HUES48 (cell line): Measurements from ENCODE around the gene LMO4.

Source experiments
- H3K27ac ChIP-seq: one replicate; pipeline ENCODE4 v1.7.0; 2013; ENCODE audit warnings: low read depth, low read length, inconsistent platforms
- H3K27me3 ChIP-seq: 2 replicates; pipeline ENCODE4 v1.6.1; 2013; ENCODE audit warnings: mild to moderate bottlenecking, low read length; ENCODE audit not compliant: control insufficient read depth, insufficient read depth
- H3K36me3 ChIP-seq: 2 replicates; pipeline ENCODE4 v1.6.1; 2013; ENCODE audit warnings: low read length; ENCODE audit not compliant: control insufficient read depth, insufficient read depth
- H3K4me1 ChIP-seq: 2 replicates; pipeline ENCODE4 v1.6.1; 2013; ENCODE audit warnings: mild to moderate bottlenecking, low read length; ENCODE audit not compliant: control insufficient read depth, insufficient read depth
- H3K4me3 ChIP-seq: 2 replicates; pipeline ENCODE4 v1.5.1; 2013; ENCODE audit warnings: mild to moderate bottlenecking, low read depth, low read length
- H3K9ac ChIP-seq: 2 replicates; pipeline ENCODE4 v1.6.1; 2013; ENCODE audit warnings: mild to moderate bottlenecking, low read depth, low read length, moderate library complexity
- H3K9me3 ChIP-seq: 2 replicates; pipeline ENCODE4 v1.6.1; 2013; ENCODE audit warnings: low read length; ENCODE audit not compliant: control insufficient read depth, insufficient read depth

Gene LMO4

GRCh38 chr1:87328272-87329050 is at the start of gene LMO4:
LMO4 (plus strand) TSS chr1:87328880; CDS start chr1:87332016, 3,136 bp downstream.
- Histone ChIP-seq H3K4me3 (peak within 1 kb of the TSS; percentile 75), H3K9me3 (no peaks in the 10 kb centered on the region), H3K27ac (peak within 1 kb of the TSS; percentile 95)

GRCh38 chr1:87279536-87279875 is 49.2 kb upstream of the LMO4 start:
- H3K27ac ChIP-seq, result no peak overlapping the region
- H3K9me3 ChIP-seq, result no peaks in the 10 kb centered on the region
- H3K27me3 ChIP-seq, result no peaks in the 10 kb centered on the region
- H3K4me3 ChIP-seq, result no peak overlapping the region
- H3K9ac ChIP-seq, result no peak overlapping the region
- 0 out of 2 replicates have a peak, but pooled peaks cover 5% of the 10 kb centered on the region for H3K4me1 ChIP-seq
- H3K36me3 ChIP-seq, result no peaks in the 10 kb centered on the region

More at GRCh38 chr1:87328272-87329050, at the start of gene LMO4:
- Histone ChIP-seq H3K36me3 (peaks cover 15% of the 10 kb centered on the region), H3K27me3 (no peaks in the 10 kb centered on the region), H3K9ac (peak within 1 kb of the TSS; percentile 75), H3K4me1 (peaks cover 29% of the 10 kb centered on the region)

- no peaks in the 10 kb centered on the region for H3K9me3 ChIP-seq
- H3K4me1 ChIP-seq, result no peaks in the 10 kb centered on the region
- no peaks in the 10 kb centered on the region for H3K27me3 ChIP-seq
- H3K4me3 ChIP-seq, result no peak overlapping the region
- no peak overlapping the region for H3K27ac ChIP-seq
- H3K36me3 ChIP-seq, result no peaks in the 10 kb centered on the region
- no peak overlapping the region for H3K9ac ChIP-seq
Measured at GRCh38 chr1:87279966-87280535, 48.6 kb upstream of the LMO4 start.

DNA sequence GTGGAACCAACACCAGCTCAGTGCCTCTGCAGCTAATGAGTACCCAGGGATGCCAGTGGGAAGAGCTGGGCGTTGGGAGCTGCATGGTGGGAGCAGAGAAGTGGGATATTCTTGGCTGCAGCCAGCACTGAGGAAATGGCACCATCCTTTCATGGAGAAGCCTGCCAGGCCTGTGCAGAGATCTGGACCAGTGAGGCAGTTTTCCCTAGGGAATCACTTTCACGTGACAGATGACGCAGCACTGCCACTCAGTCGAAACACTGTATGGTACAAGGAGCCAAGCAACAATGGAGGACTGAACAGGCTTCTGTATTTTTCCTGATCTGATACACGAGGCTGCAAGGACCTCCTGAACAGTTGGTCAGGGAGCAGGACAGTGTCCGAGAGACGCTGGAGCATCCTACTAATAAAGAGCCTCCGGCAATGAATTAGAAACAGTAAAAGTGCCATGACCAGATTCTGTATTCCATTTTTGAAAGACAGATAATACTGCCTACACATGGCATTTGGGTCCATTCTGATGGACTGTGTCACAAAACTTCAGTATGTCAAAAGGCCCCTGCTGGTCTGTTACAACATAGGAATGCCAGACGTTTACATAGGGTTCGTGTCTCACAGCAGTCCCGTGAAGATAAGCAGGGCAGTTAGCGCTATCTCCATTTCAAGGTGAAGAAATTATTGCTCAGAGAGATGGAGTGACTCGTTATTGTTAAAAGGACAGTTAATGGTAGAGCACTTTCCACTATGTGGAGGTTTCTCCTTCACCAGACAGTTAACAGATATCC is 44.0 kb upstream of the LMO4 start:
- H3K9me3 ChIP-seq, result no peaks in the 10 kb centered on the region
- H3K36me3 ChIP-seq, result no peaks in the 10 kb centered on the region
- H3K27ac ChIP-seq, result no peak overlapping the region
- no peaks in the 10 kb centered on the region for H3K4me1 ChIP-seq
- H3K4me3 ChIP-seq, result no peak overlapping the region
- no peaks in the 10 kb centered on the region for H3K27me3 ChIP-seq
- H3K9ac ChIP-seq, result no peak overlapping the region

- H3K27ac ChIP-seq, result no peak overlapping the region
- no peak overlapping the region for H3K9ac ChIP-seq
- no peaks in the 10 kb centered on the region for H3K36me3 ChIP-seq
- no peaks in the 10 kb centered on the region for H3K9me3 ChIP-seq
- peaks cover 16% of the 10 kb centered on the region for H3K4me1 ChIP-seq
- H3K4me3 ChIP-seq, result no peak overlapping the region
- H3K27me3 ChIP-seq, result no peaks in the 10 kb centered on the region
Measured at GRCh38 chr1:87291107-87291506, 37.6 kb upstream of the LMO4 start.

GRCh38 chr1:87292684-87293493 is 35.8 kb upstream of the LMO4 start:
- no peak overlapping the region for H3K4me3 ChIP-seq
- no peaks in the 10 kb centered on the region for H3K9me3 ChIP-seq

DNA sequence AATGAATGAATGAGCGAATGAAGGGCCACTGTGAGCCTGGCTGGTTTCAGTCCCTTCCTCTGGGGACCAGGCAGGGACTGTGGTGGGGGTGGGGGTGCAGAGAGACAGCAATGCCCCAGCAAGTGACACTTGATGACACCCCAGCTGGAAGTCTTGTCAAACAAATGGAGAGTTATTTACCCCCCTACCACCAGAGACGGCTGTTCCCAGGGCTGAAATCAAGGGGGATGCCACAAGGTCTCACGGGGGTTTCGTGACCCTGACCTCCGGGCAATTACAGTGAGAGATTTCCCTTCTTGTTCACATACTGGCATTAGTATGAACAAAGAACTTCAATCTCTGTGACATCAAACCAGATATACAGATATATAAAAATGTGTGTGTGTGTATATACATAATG is 34.0 kb upstream of the LMO4 start:
- Histone ChIP-seq H3K9me3 (no peaks in the 10 kb centered on the region), H3K36me3 (no peaks in the 10 kb centered on the region), H3K27ac (no peak overlapping the region), H3K4me1 (peaks cover 17% of the 10 kb centered on the region), H3K4me3 (no peak overlapping the region), H3K27me3 (no peaks in the 10 kb centered on the region), H3K9ac (no peak overlapping the region)

More at GRCh38 chr1:87292684-87293493, 35.8 kb upstream of the LMO4 start:
- Histone ChIP-seq H3K4me1 (peaks cover 17% of the 10 kb centered on the region), H3K9ac (no peak overlapping the region), H3K27me3 (no peaks in the 10 kb centered on the region), H3K36me3 (no peaks in the 10 kb centered on the region), H3K27ac (no peak overlapping the region)

DNA sequence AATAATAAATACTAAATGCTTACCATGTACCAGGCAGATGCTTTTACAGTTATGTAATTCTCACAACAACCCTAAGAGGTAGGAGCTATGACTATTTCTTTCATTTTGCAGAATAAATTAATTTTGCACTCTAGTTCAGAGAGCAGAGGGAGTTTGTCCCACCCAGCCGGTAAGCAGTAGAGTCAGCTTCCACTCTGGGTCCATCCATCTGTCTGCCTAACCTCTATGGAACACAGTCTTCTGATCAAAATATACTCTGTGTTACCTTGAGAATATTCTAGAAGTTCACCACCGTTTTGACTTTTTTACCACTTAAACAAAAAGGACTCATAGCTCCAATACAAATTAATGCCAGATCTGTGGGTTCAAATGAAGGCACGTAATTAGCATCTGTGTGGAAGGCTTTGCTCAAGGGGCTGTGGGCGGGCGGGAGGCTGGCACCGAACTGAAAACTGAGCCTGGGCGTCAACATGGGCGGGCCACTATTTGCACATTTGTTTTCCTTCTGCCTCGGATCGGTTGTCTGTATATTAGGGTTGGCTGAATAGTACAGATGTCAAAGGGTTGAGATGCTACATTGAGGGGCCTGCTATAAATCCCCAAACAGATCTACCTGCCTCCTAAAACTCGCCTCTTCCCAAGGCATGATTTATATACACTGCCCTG is 33.1 kb upstream of the LMO4 start:
- no peaks in the 10 kb centered on the region for H3K36me3 ChIP-seq
- H3K9ac ChIP-seq, result no peak overlapping the region
- no peaks in the 10 kb centered on the region for H3K27me3 ChIP-seq
- no peaks in the 10 kb centered on the region for H3K9me3 ChIP-seq
- peaks cover 21% of the 10 kb centered on the region for H3K4me1 ChIP-seq
- H3K4me3 ChIP-seq, result no peak overlapping the region
- no peak overlapping the region for H3K27ac ChIP-seq

DNA sequence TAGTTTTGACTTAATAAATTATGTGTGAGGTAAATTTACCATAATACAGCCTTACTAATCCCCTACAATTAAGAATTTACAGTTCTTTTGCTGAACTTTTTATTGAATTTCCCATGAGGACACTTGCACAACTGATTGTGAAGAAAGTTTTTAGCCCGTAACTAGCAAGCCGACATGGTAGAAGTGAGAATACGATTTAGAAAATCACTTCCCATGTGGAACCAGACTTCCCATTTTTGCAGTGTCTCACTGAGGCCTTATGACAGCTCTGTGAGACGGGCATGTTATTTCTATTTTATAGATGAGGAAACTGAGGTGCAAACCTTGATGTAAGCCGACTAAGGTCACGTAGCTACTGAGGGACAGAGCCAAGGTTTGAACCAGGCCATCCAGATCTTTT is 32.5 kb upstream of the LMO4 start:
- Histone ChIP-seq H3K27ac (no peak overlapping the region), H3K36me3 (no peaks in the 10 kb centered on the region)

DNA sequence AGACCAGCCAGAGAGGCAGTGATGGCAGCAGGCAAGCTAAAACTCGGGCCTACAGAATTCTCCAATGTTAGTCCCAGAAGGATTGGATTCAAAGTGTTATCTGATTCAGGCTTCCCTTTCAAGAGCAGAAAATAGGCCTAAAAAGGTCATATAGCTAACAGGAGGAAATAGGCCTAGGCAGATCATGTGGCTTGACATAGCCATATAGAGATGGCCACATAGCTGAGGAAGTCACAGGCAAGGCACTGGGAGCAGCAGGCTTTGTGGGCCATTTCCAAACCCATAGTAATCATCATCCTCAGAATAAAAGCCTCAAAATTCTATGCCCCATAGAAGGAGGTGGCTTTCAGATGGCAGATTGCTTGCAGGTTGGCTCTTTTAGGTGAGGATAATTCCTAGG is 29.0 kb upstream of the LMO4 start:
- peaks cover 18% of the 10 kb centered on the region for H3K4me1 ChIP-seq
- no peak overlapping the region for H3K4me3 ChIP-seq
- no peak overlapping the region for H3K9ac ChIP-seq
- no peaks in the 10 kb centered on the region for H3K36me3 ChIP-seq
- no peak overlapping the region for H3K27ac ChIP-seq
- no peaks in the 10 kb centered on the region for H3K27me3 ChIP-seq
- no peaks in the 10 kb centered on the region for H3K9me3 ChIP-seq

More for the DNA sequence above, 32.5 kb upstream of the LMO4 start:
- Histone ChIP-seq H3K27me3 (no peaks in the 10 kb centered on the region), H3K4me1 (peaks cover 21% of the 10 kb centered on the region), H3K9me3 (no peaks in the 10 kb centered on the region), H3K4me3 (no peak overlapping the region), H3K9ac (no peak overlapping the region)
